Measurements from ENCODE around the gene SLC7A14.

SLC7A14 gene

GRCh38 chr3:170496026-170496867 lies 89.6 kb downstream of the SLC7A14 start:
- no peak for DNase-seq

GRCh38 chr3:170494766-170495165 lies 91.1 kb downstream of the SLC7A14 start:
- no peak for DNase-seq

- DNase-seq, result no peak
Observed at GRCh38 chr3:170493712-170494182, 92.1 kb downstream of the SLC7A14 start.

- DNase-seq, result no peak
Observed at GRCh38 chr3:170491901-170492300, 94.0 kb downstream of the SLC7A14 start.

- no peak for DNase-seq
Observed at GRCh38 chr3:170490828-170491560, 94.9 kb downstream of the SLC7A14 start.

- DNase-seq, result no peak
Observed at GRCh38 chr3:170488802-170489201, 97.1 kb downstream of the SLC7A14 start.

- no peak for DNase-seq
Observed at GRCh38 chr3:170487031-170487430, 98.8 kb downstream of the SLC7A14 start.

GRCh38 chr3:170486398-170486797 lies 99.5 kb downstream of the SLC7A14 start:
- DNase-seq, result no peak

GRCh38 chr3:170485696-170486095 lies 100.2 kb downstream of the SLC7A14 start:
- DNase-seq, result no peak

GRCh38 chr3:170485294-170485693 lies 100.6 kb downstream of the SLC7A14 start:
- DNase-seq, result no peak

GRCh38 chr3:170484869-170485268 lies 101.0 kb downstream of the SLC7A14 start:
- no peak for DNase-seq

GRCh38 chr3:170483485-170484262 lies 102.2 kb downstream of the SLC7A14 start:
- no peak for DNase-seq

GRCh38 chr3:170482199-170482598 lies 103.7 kb downstream of the SLC7A14 start:
- DNase-seq, result no peak

GRCh38 chr3:170480111-170480510 lies 105.8 kb downstream of the SLC7A14 start:
- DNase-seq, result no peak

- DNase-seq, result no peak
Observed at GRCh38 chr3:170477395-170477794, 108.5 kb downstream of the SLC7A14 start.

- no peak for DNase-seq
Observed at GRCh38 chr3:170476291-170476690, 109.6 kb downstream of the SLC7A14 start.

GRCh38 chr3:170475092-170475685 lies 110.7 kb downstream of the SLC7A14 start:
- no peak for DNase-seq

GRCh38 chr3:170473358-170473757 lies 112.5 kb downstream of the SLC7A14 start:
- no peak for DNase-seq

GRCh38 chr3:170471149-170471548 lies 114.7 kb downstream of the SLC7A14 start:
- DNase-seq, result no peak

GRCh38 chr3:170470063-170471016 lies 115.5 kb downstream of the SLC7A14 start:
- DNase-seq, result no peak
